Colonic mucosa (tissue), 4 donors: Measurements from ENCODE around the gene CCDC158. TPM values are rescaled to one million over a fixed set of nuclear protein-coding genes. Genes with fewer than 3 reads are reported as not detected.

Experiments
- DNase-seq: peaks from one replicate; pipeline ENCODE4 v3.0.0-alpha.2; 2020
- H3K27ac ChIP-seq: fragments of 200-600 bp; one replicate; pipeline ENCODE4 v1.8.0; 2021
- H3K27me3 ChIP-seq: fragments of 200-600 bp; one replicate; pipeline ENCODE4 v1.8.0; 2021
- H3K36me3 ChIP-seq: fragments of 200-600 bp; one replicate; pipeline ENCODE4 v1.8.0; 2021
- H3K4me1 ChIP-seq: fragments of 200-600 bp; one replicate; pipeline ENCODE4 v1.8.0; 2021; ENCODE audit warnings: mild to moderate bottlenecking
- H3K4me3 ChIP-seq: fragments of 200-600 bp; one replicate; pipeline ENCODE4 v1.8.0; 2021
- H3K9ac ChIP-seq, 2 donors: one replicate each; pipeline ENCODE4 v1.7.0; 2013; ENCODE audit warnings: control low read depth in 2 of 2, low read depth in 2 of 2, low read length in 2 of 2
- H3K9me3 ChIP-seq: fragments of 200-600 bp; one replicate; pipeline ENCODE4 v1.8.0; 2021
- CTCF ChIP-seq: fragments of 200-600 bp; IDR thresholded peaks from one replicate; pipeline ENCODE4 v1.8.0; 2022; ENCODE audit warnings: antibody characterized with exemption, mild to moderate bottlenecking
- intact Hi-C: fragments of 100-400 bp; cut with DNase I; formaldehyde crosslinking; loops from one replicate; pipeline ENCODE4 v1.14.1; 2022
- total RNA-seq, 2 donors: library from RNA; stranded (reverse); fragmentation: NEBNext Ultra II Directional in 1 of 2; extraction: Animal tissue kit (Norgen Biotek cat#: 25700) in 1 of 2; gene quantifications; one replicate each; pipeline ENCODE4 v1.2.1, GENCODE V29; 2021
- donor health status: healthy.
- donor health status: DM: no; HTN: no; CAD: no.
- donor health status: DM: no; HTN: no; CAD: no.

The CCDC158 gene
- total RNA-seq, 2 donors from 2014 or later = not detected

- no peak overlapping the region for H3K9ac ChIP-seq
- DNase-seq = no peak
- no peaks in the 10 kb centered on the region for H3K36me3 ChIP-seq
- H3K27me3 ChIP-seq = no peaks in the 10 kb centered on the region
- no peaks in the 10 kb centered on the region for H3K9me3 ChIP-seq
- H3K27ac ChIP-seq = no peak overlapping the region
- no peak overlapping the region for H3K4me3 ChIP-seq
- intact Hi-C loops = no loop called here
- no peaks in the 10 kb centered on the region for H3K4me1 ChIP-seq
- TF ChIP-seq CTCF = no peak
These were observed 66.1 kb downstream of the CCDC158 start for GRCh38 chr4:76354517-76355473.

- Histone ChIP-seq H3K36me3 (no peaks in the 10 kb centered on the region), H3K9me3 (no peaks in the 10 kb centered on the region), H3K27me3 (no peaks in the 10 kb centered on the region), H3K27ac (no peak overlapping the region), H3K9ac (no peak overlapping the region), H3K4me3 (no peak overlapping the region), H3K4me1 (no peaks in the 10 kb centered on the region)
- intact Hi-C loops = no loop called here
- DNase-seq = no peak
- TF ChIP-seq CTCF = no peak
These were observed 78.1 kb downstream of the CCDC158 start for GRCh38 chr4:76342803-76343202.

GRCh38 chr4:76342191-76342590, 78.8 kb downstream of the CCDC158 start:
- Histone ChIP-seq H3K27ac (no peak overlapping the region), H3K36me3 (no peaks in the 10 kb centered on the region), H3K27me3 (no peaks in the 10 kb centered on the region), H3K4me3 (no peak overlapping the region), H3K9ac (no peak overlapping the region), H3K9me3 (no peaks in the 10 kb centered on the region), H3K4me1 (no peaks in the 10 kb centered on the region)
- intact Hi-C loops = no loop called here
- no peak for DNase-seq
- TF ChIP-seq CTCF = no peak

- no peak overlapping the region for H3K9ac ChIP-seq
- H3K4me3 ChIP-seq = no peak overlapping the region
- no peak for TF ChIP-seq CTCF
- no peak for DNase-seq
- H3K9me3 ChIP-seq = no peaks in the 10 kb centered on the region
- H3K27ac ChIP-seq = no peak overlapping the region
- no peaks in the 10 kb centered on the region for H3K36me3 ChIP-seq
- intact Hi-C loops = no loop called here
- H3K4me1 ChIP-seq = no peaks in the 10 kb centered on the region
- no peaks in the 10 kb centered on the region for H3K27me3 ChIP-seq
These were observed 79.9 kb downstream of the CCDC158 start for GRCh38 chr4:76341063-76341462.

- TF ChIP-seq CTCF = no peak
- Histone ChIP-seq H3K9ac (no peak overlapping the region), H3K36me3 (no peaks in the 10 kb centered on the region), H3K27ac (no peak overlapping the region), H3K9me3 (no peaks in the 10 kb centered on the region), H3K4me1 (no peaks in the 10 kb centered on the region), H3K27me3 (no peaks in the 10 kb centered on the region), H3K4me3 (no peak overlapping the region)
- intact Hi-C loops = no loop called here
- DNase-seq = no peak
These were observed 81.6 kb downstream of the CCDC158 start for GRCh38 chr4:76339364-76339763.
